Measurements from ENCODE around the gene PIGW.

- TF ChIP-seq CTCF (IDR thresholded peaks at IDR 0.05): peak in 2 of 6 experiments; percentile 5 to 9
- TF ChIP-seq POLR2A (IDR thresholded peaks at IDR 0.05): no peak
Observed at GRCh38 chr17:36544044-36544306, 9.2 kb downstream of the PIGW start.
